ENCODE results near the gene CCDC33.
A peak's percentile ranks its signal among the peaks of the same experiment; 100 is the strongest.
"Not testable (repeated sequence)": the region's sequence is repeated elsewhere in the genome, so short reads cannot be mapped to it uniquely, and the experiment has no call there.

CCDC33 gene

GRCh38 chr15:74338676-74339075, 102.5 kb downstream of the CCDC33 start:
- no peak for DNase-seq

- DNase-seq: peak; percentile 50
Measured at GRCh38 chr15:74339371-74339770, 103.2 kb downstream of the CCDC33 start.

DNA sequence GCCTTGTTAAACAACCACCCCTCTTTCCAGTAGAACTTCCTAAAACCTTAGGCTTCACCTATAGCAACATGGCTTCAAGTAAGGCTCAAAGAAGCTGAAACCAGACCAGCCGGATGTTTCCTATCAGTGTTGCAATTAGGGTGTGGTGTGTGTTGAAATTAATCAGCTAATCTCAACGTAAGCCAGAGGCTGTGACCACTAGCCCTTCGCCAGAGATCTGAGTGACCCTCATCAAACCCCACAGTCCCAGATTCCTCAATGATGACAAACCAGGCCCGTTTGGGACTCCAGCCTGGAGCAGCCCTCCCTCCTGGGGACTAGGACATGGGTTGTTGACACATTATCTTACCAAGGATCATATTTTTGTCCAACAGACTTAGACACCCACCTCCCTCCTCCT, 104.0 kb downstream of the CCDC33 start:
- no peak for DNase-seq

- DNase-seq: no peak
Measured at GRCh38 chr15:74343127-74343796, 107.1 kb downstream of the CCDC33 start.

GRCh38 chr15:74343797-74344127, 107.6 kb downstream of the CCDC33 start:
- DNase-seq: peak; percentile 25

DNA sequence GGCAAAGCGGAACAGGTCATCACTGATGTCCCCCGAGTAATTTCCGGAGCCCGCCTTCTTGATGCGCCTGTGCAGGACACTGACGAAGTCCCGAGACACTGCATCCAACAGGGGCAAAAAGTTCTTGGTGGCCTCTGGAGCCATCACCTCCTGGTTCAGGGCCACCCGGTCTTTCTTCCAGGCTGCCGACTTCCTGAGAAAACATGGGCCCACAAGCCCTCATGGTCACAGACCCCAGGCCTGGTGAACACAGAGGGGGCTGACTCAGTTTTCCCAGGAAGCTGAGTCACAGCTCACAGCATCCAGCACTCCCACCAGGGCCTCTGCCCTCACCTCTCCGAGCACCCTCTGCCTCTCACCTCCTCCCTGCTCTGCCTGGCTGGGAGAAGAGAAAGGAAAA, 108.9 kb downstream of the CCDC33 start:
- DNase-seq: peak; percentile 58

DNA sequence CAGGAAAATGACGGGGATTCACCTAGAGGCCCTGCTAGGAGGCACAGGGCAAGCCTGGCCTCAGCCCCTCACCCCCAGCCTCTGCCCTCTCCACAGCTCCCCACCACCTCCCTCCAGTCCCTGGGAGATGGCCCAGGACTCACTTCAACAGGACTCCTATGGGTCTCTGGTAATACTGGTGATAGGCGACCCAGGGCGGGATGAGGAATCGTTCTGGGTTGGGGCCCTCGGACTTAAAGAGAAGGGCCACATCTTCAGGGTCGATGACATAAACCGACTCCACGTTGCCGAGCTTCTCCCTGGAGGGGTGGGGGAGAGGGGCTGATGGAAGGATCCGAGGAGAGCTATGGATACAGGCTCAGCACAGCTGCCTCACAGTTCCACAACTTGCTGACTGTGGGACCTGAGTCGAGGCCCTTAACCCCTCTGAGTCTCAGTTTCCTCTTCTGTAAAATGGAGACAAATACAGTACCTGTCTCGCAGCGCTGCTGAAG, 111.7 kb downstream of the CCDC33 start:
- peak; percentile 51 for DNase-seq

DNA sequence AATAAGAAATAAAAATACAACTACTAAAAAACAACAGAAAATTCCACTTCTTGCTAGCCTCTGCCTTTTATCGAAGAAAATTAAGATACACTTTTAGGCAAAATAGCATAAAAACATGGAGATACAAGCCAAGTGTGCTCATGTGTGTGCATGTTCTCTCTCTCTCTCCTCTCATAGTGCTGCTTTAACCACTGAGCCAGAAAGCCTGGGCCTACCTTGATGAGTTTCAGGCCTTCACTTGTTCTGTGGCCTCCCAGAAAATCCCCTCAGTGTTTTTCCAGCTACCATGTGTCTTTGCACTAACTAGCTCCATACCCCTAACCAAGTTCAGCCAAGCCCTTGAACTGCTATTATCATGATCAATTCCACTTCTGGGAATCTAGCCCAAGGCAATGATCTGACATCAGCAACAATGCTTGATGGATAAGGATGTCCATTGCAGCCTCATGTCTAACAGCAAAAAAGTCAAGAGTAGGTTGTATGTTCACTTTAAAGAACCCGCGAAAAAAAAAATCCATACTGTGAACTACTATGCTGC, 113.2 kb downstream of the CCDC33 start:
- DNase-seq: no peak

DNA sequence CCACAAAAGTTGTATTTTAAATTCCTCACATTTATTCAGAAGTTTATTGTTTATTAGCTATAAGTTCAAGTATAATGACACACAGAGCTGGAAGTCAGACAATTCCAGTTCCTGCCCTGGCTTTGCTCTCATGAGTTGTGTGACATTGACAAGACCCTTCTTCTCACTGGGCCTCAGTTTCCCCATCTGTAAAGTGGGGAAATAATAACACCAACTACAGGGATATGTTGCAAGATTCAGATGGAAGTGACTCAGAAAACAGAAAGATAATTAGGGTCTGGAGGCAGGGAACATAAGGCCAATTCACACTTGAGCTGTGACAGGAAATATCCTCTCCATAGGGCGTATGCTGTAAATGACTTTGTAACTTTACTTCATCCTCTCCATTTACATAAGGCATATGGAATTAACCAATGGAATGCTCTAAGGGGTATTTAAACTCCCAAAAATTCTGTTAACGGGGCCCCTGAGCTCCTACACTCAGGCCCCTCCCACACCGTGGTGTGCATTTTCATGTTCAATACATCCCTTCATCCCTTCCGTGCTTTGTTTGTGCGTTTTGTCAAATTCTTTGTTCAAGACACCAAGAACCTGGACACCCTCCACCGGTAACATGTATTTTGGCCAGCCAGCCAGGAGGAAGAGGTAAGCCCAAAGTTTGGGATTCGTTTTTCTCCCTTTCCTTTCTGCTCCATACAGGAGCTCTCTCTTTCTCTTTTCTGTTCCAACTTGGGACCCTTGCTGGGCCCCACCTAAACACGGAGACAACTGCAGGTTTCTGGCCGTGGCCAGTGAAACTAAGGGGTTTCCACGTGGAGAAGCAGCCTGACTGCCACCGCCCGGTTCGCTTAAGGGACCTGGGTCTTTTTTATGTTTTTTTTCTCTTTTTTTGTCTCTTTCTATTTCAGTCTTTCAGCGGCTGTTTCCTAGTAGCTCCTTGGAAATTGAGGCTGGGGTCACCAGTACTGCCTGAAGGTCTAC, 114.5 kb downstream of the CCDC33 start:
- DNase-seq: peak; percentile 13

DNA sequence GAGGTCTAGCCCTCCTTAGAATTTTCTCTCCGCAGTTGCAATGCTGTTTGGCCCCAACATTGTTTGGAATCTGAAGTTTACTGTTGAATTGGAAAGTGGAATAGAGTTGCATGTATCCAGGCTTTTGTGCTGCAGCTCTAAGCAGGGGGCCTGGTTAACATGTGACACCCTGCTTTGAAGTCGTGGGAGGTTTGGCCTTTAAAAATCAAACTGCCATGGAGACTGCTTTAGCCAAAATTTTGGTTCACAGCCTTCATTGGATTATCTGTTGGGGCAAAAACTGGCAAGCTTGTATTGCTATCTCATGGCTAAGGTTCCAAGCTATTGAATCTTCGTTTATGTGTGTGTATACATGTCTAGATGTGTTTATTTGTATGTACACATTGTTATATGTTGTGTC, 115.5 kb downstream of the CCDC33 start:
- DNase-seq: no peak

DNA sequence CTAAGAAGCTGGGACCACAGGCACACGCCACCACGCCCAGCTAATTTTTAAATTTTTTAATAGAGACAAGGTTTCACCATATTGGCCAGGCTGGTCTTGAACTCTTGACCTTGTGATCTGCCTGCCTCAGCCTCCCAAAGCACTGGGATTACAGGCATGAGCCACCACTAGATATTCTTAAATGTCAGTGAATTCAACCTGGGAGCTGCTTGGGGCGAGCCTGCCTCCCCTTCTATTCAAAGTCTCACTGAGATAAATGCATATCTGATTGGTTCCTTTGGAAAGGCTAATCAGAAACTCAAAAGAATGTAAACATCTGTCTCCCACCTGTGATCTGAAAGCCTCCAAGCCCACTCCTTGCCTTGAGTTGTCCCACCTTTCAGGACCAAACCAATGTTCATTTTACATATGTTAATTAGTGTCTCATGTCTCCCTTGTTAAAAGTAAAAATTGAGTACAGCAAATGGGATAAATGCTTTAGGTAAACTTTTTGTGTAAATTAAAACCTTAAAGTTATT, 116.3 kb downstream of the CCDC33 start:
- no peak for DNase-seq

DNA sequence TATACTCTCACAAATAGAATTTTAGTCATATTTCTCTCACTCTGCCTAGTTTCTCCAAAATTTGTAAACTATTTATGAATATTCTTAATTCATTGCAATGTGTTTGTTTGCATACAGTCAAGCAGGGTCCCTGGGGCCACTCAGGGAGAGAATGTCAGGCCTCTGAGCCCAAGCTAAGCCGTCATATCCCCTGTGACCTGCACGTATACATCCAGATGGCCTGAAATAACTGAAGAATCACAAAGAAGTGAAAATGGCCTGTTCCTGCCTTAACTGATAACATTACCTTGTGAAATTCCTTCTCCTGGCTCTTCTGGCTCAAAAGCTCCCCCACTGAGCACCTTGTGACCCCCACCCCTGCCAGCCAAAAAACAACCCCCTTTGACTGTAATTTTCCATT, 117.9 kb downstream of the CCDC33 start:
- DNase-seq: not testable (repeated sequence)

- peak; percentile 42 for DNase-seq
Measured at GRCh38 chr15:74356050-74356449, 119.9 kb downstream of the CCDC33 start.

DNA sequence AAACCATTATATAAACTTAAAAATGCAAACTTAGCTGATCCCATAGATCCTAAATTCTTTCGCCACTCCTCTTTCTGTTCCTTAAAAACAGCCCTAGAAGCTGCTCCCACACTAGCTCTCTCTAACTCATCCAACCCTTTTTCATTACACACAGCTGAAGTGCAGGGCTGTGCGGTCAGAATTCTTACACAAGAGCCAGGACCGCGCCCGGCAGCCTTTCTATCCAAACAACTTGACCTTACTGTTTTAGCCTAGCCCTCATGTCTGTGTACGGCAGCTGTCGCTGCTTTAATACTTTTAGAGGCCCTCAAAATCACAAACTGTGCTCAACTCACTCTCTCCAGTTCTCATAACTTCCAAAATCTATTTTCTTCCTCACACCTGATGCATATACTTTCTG, 121.4 kb downstream of the CCDC33 start:
- peak; percentile 27 for DNase-seq

DNA sequence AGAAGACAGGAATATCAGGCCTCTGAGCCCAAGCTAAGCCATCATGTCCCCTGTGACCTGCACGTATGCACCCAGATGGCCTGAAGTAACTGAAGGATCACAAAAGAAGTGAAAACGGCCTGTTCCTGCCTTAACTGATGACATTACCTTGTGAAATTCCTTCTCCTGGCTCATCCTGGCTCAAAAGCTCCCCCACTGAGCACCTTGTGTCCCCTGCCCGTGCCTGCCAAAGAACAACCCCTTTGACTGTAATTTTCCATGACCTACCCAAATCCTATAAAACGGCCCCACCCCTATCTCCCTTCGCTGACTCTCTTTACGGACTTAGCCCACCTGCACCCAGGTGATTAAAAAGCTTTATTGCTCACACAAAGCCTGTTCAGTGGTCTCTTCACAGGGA, 123.2 kb downstream of the CCDC33 start:
- DNase-seq: not testable (repeated sequence)

DNA sequence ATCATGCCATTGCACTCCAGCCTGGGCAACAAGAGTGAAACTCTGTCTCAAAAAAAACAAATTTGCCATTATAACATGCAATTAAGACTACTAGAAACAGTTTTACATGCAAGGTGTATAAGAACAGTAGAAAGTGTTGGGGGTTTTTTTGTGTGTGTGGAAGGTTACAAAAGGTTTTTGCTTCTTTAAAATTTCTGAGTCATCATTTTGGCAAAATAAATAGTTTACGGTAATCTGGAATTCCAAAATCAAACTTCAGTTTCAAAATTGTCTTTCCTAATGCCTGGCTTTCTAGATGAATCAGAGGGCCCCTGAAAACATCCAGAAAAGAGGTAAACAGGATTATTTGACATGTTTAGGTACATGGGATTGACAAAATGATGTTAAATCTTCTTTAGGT, 124.7 kb downstream of the CCDC33 start:
- not testable (repeated sequence) for DNase-seq

DNA sequence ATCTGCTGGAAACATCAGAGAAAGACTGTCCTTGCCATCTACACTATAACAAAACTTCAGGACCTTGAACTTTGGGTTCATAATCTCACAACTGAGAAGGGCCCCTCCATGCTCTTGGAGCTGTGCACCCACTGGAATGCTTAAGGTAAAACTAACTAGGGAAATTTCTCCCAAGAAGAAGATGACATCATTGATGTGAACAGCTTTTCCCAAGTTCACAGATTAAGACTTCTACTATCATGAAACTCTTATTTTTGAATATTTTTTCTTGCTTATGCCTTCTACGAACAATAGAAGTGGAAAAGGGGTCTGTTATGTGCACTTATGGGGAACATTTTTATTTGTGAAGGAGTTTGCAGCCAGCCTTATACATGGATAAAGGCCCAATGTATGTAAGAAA, 126.4 kb downstream of the CCDC33 start:
- DNase-seq: no peak

DNA sequence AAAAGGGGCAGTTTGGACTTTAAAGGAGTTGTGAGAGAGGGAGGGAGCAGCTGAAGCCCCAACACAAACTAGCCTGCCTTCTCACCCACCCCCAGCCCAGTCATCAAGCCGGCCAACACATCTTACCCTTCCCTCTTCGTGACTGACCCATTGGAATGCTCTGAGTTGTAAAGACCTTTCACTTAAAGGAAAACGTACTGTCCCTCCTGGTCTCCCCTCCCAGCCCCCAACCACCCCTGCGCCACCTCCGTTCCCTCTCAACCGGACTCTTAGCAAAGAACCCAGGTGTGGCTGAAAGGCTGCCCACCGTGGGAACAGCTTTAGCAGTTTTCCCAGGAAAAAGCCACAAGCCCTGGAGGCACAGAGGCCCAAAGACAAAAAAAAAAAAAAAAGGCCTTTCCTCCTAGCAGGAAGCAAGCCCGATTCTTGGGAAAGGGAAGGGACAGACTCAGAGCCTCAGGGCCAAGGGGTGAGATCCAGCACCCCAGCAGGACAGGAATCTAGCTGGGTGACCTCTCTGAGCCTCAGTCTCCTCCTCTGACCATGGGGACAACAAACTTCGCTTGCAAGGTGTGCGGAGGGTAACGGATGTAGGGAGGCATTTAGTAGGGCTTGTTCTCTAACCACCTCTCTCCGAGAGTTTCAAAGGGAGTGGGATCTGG, 128.9 kb downstream of the CCDC33 start:
- DNase-seq: no peak

GRCh38 chr15:74365598-74366445, 129.7 kb downstream of the CCDC33 start:
- DNase-seq: no peak

DNA sequence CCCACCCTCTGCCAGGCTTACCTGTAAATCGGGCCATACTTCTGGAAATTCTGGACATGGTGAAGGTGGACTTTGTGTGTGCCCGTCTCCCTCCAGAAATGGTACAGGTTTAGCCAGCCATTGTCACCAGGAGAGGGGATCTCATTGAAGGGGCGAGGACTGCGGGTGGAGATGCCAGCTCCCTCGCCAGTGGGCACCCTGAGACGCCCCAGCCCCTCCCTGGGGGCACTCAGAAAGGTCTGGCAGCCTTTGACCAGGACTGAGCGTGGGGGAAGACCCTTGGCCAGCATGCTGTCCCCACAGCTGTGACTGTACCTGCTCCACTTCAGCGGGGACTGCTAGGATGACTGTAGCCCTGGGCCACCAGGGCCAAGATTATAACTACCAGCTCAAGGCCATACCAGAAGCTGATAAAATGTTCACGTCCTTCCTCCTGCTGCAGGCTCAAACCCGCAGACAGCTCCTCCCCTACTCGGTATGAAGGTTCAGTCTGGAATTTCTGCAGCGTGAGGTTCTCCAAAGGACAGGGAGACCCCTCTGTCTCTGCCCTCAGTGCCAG, 131.2 kb downstream of the CCDC33 start, which contains the start of gene CYP11A1:
Gene CYP11A1 (minus strand): TSS at position 351 of the 559 bp plus-strand sequence. CDS start 61 bp downstream, at position 290.
- DNase-seq: no peak

DNA sequence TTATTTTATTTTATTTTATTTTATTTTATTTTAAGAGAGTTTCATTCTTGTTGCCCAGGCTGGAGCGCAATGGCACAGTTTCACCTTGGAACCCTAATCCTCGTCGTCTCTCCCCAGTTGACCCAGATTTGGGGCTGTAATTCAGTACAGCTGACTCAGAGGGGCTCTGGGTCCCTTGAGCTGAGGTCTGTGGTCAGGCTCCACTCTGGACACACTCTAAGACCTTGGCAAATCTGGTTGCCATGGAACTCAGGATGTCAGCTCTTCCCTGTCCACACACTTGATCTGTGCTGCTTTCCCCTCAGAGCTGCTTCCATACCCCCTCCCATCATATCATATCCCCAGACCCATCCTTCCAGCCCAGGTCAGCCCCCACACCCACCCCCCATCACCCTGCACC, 132.0 kb downstream of the CCDC33 start:
- DNase-seq: no peak

All from activated effector memory CD4-positive, alpha-beta T cell treated with anti-CD3 and anti-CD28 coated beads, Interleukin-2, amount 50 U/mL, for 16 hours (primary cell).